ENCODE results near the gene ATP11A. TPM values are rescaled to one million over a fixed set of nuclear protein-coding genes. Genes with fewer than 3 reads are reported as not detected.

ATP11A gene
- total and polyA plus RNA-seq, 10 of the 15 experiments (the other 5 are each of a cell fraction or from before 2014, with no cell fraction given), result 1.4 to 69.6 (median 14.4) TPM

- BruUV-seq (replicated peaks), result no TSS peak
- H2AFZ ChIP-seq (ENCODE audit: control insufficient read depth, low read depth, low read length), result no peak overlapping the region
- H3K4me1 ChIP-seq (ENCODE audit: control insufficient read depth, insufficient read depth, low read length), result peaks cover 9% of the 10 kb centered on the region
- H3K9ac ChIP-seq (ENCODE audit: control insufficient read depth, insufficient read depth, low read length), result no peak overlapping the region
- H3K9me3 ChIP-seq (replicated peaks; ENCODE audit: control insufficient read depth, insufficient read depth, low read length), result no peaks in the 10 kb centered on the region
- CTCF ChIA-PET, result no interaction called here
- H3K27ac ChIP-seq (ENCODE audit: control insufficient read depth, insufficient read depth), result no peak overlapping the region
- H3K36me3 ChIP-seq (ENCODE audit: control insufficient read depth in 2 of 2, insufficient read depth in 2 of 2, low read length in 1 of 2), result no peaks in the 10 kb centered on the region; a peak in 1 of 4 replicates
- ATAC-seq, result no peak
- RAD21 ChIA-PET (ENCODE audit: unreplicated experiment), result no interaction called here
- no peak overlapping the region for H3K4me2 ChIP-seq (ENCODE audit: control insufficient read depth, insufficient read depth)
- peaks cover 13% of the 10 kb centered on the region for H3K79me2 ChIP-seq (ENCODE audit: control insufficient read depth, insufficient read depth, low read length)
- DNase-seq (ENCODE audit: low read depth, low spot score), result no peak
- no peaks in the 10 kb centered on the region; the same call in 1 of the 2 replicates for H4K20me1 ChIP-seq (ENCODE audit: control insufficient read depth, insufficient read depth)
- POLR2A ChIA-PET, result no interaction called here
- TF ChIP-seq, protein P1, sequence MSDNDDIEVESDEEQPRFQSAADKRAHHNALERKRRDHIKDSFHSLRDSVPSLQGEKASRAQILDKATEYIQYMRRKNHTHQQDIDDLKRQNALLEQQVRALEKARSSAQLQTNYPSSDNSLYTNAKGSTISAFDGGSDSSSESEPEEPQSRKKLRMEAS (IDR thresholded peaks at IDR 0.05; ENCODE audit: low read depth, low read length), result no peak
- TF ChIP-seq GATAD2B (conservative IDR thresholded peaks at IDR 0.05; ENCODE audit: low read depth), result no peak
- TF ChIP-seq NBN (IDR thresholded peaks at IDR 0.05), result no peak
- no peak for TF ChIP-seq POU2F2 (IDR thresholded peaks at IDR 0.05; ENCODE audit: borderline replicate concordance, low read depth, low read length)
- TF ChIP-seq ETV6 (conservative IDR thresholded peaks at IDR 0.05 in 1 of 2, IDR thresholded peaks at IDR 0.05 in 1 of 2; ENCODE audit: borderline replicate concordance in 1 of 2, low read depth in 1 of 2), result no peak
- no peak for TF ChIP-seq IKZF1 (conservative IDR thresholded peaks at IDR 0.05)
- TF ChIP-seq JUND (IDR thresholded peaks at IDR 0.05; ENCODE audit: low read depth, low read length), result no peak
- no peak for TF ChIP-seq BRCA1 (IDR thresholded peaks at IDR 0.05; ENCODE audit: low read depth, low read length)
- no peak for TF ChIP-seq ZNF592 (IDR thresholded peaks at IDR 0.05)
- TF ChIP-seq SREBF2 (IDR thresholded peaks at IDR 0.05; ENCODE audit: low read length), result no peak
- no peak for TF ChIP-seq SIN3A (IDR thresholded peaks at IDR 0.05; ENCODE audit: low read depth, low read length)
- TF ChIP-seq FOXM1 (IDR thresholded peaks at IDR 0.05; ENCODE audit: low read depth, low read length), result no peak
- TF ChIP-seq HDGF (IDR thresholded peaks at IDR 0.05), result no peak
- TF ChIP-seq FOS (IDR thresholded peaks at IDR 0.05; ENCODE audit: borderline replicate concordance, extremely low read depth, insufficient read length), result no peak
- TF ChIP-seq NKRF (conservative IDR thresholded peaks at IDR 0.05), result no peak
- no peak for TF ChIP-seq NRF1 (conservative IDR thresholded peaks at IDR 0.05; ENCODE audit: low read depth, low read length)
- TF ChIP-seq RELB (IDR thresholded peaks at IDR 0.05; ENCODE audit: low read depth), result no peak
- intact Hi-C loops (cut with micrococcal nuclease; ENCODE audit: unreplicated experiment), result no loop called here
- WGBS (ENCODE audit: insufficient coverage, insufficient replicate concordance, low lambda C conversion rate, missing lambda C conversion rate), result 72% methylated on average over 11 of the region's 11 CpGs
- no peaks in the 10 kb centered on the region for H3K27me3 ChIP-seq (replicated peaks in 1 of 2; ENCODE audit: control insufficient read depth in 2 of 2, insufficient read depth in 2 of 2, low read length in 1 of 2)
- in situ Hi-C loops (cut with MboI), result no loop called here
- no peak overlapping the region for H3K4me3 ChIP-seq
- no peak for FAIRE-seq
- SMC1A ChIA-PET (ENCODE audit: uncharacterized antibody, unreplicated experiment), result no interaction called here
These were observed 18.9 kb downstream of the ATP11A start for GRCh38 chr13:112708560-112709240.

All from GM12878 (cell line).